ENCODE results near the gene C17orf107.
"Not testable (repeated sequence)": the region's sequence is repeated elsewhere in the genome, so short reads cannot be mapped to it uniquely, and the experiment has no call there.

The C17orf107 gene

DNA sequence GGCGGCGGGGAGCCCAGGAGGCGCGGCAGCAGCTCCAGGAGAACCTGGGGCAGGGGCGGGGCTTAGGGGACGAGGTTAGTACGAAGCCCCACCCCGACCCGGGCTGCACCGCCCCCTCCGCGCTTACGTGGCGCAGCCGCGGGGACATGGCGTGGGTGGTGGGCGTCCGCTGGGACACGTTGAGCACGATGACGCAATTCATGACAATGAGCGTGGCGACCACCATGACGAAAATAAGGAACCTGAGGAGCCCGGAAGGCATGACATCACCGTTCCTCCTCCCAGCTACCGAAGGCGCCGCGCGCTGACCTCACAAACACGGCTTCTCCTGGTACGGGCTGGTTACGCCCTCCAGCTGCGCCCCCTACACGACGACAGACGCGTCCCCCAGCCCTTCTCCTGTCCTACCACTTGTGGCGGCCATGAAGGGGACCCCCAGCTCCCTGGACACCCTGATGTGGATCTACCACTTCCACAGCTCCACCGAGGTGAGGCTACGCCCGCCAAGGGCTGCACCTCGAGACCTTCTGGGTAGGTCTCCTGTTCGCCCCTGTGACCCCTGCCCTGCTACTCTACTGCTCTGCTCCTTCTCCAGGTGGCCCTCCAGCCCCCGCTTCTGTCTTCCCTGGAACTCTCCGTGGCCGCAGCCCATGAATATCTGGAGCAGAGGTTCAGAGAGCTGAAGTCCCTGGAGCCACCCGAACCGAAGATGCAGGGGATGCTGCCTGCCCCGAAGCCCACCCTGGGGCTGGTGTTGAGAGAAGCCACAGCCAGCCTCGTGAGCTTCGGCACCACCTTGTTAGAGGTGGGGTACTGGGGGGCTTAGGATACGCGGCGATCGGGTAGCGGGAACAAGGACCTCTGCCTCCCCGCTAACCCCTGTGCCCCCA lies at the start of gene C17orf107:
Gene C17orf107, plus strand, starts transcription at position 196 of the 890 bp plus-strand sequence. Its CDS starts 227 bp downstream, at position 423.
- DNase-seq (ENCODE audit: low spot score), result no peak

DNA sequence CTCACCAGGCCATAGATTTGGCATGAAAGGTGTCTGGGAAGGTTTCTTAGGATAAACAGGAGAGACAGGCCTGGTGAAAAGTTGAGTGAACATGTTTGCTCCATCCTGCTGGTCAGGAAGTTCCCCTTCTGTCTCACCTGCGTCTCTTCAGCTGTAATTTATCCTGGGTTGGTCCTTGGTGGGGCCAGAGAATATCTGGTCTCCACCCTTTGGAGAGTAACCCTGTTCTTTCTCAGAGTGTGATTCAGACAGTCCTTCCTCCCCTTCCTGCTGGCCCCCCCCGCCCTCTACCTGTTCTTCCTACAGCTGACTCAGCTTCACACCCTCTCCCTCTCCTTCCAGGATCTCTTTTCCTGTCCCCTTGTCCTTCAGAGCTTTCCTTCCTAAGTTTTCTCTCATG lies 49.1 kb upstream of the C17orf107 start:
- no peak for DNase-seq (ENCODE audit: low spot score)

- no peak for DNase-seq (ENCODE audit: low spot score)
These were observed 48.3 kb upstream of the C17orf107 start for GRCh38 chr17:4851084-4851483.

GRCh38 chr17:4852567-4853207 lies 46.6 kb upstream of the C17orf107 start:
- DNase-seq (ENCODE audit: low spot score), result no peak

DNA sequence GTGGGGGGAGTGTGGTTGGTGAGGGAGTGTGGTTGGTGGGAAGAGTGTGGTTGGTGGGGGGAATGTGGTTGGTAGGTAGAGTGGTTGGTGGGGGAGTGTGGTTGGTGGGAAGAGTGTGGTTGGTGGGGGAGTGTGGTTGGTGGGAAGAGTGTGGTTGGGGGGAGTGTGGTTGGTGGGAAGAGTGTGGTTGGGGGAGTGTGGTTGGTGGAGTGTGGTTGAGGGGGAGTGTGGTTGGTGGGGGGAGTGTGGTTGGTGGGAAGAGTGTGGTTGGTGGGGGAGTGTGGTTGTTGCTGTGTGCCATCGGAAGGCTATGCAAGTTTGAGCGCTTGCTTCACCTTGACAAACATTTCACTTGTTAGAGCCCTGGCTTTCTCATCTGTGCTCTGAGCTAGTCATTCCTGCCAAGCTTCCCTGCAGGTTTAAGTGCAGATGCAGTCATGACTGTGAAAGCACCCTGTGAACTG lies 46.1 kb upstream of the C17orf107 start:
- no peak for DNase-seq (ENCODE audit: low spot score)

DNA sequence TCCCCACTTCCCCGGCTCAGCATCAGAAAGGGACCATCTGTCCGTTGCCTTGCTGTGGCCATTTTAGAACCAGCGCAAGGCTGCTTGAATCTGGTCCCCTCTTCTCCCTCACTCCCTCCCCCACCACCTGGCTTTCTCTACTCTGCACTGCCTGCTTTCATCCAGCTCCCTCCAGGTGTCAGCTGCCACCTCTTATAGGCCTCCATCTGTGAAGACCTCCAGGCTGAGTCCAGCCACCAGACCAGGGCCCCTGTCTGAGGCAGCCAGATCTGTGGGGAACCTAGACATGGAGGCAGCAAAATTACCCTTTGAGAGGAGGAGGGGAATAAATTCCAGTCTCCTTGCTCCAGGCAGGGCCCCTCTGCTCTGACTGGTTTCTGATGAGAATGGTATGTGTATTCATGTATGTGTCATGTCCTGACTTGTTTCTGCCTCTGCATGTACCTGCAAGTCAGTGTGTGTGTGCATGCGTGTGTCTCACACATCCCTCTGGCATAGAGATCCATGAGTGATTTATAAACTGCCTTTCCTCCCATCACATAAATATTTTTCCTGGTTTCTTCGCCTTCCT lies 45.1 kb upstream of the C17orf107 start:
- no peak for DNase-seq (ENCODE audit: low spot score)

GRCh38 chr17:4856271-4856936 lies 42.9 kb upstream of the C17orf107 start:
- DNase-seq (ENCODE audit: low spot score), result no peak

DNA sequence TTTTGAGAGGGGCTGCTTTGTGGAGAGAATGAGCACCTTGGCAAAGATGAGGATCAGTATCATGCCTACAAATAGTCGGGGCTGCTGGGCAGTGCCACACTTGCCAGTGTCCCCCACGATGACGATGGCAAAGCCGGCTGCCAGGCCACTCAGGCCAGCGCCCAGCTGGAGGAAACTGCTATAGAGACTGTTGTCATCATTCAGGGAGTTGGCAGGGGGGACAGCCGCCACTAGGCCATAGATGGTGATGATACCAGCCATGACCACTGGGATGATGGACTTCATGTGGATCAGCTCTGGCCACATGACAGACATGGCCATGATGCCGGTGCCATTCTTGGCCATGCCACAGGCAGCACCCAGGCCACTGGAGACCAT lies 42.4 kb upstream of the C17orf107 start:
- DNase-seq (ENCODE audit: low spot score), result no peak

DNA sequence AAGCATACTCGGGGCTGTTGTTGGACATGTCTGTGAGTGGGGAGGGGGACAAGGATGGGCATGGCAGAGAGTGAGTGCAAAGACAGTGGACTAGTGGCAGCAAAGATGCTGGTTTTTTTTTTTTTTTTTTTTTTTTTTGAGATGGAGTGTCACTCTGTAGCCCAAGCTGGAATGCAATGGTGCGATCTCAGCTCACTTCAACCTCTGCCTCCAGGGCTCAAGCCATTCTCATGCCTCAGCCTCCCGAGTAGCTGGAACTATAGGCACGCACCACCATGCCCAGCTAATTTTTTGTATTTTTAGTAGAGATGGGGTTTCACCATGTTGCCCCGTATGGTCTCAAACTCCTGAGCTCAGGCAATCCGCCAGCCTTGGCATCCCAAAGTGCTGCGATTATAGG lies 42.0 kb upstream of the C17orf107 start:
- DNase-seq (ENCODE audit: low spot score), result not testable (repeated sequence)

DNA sequence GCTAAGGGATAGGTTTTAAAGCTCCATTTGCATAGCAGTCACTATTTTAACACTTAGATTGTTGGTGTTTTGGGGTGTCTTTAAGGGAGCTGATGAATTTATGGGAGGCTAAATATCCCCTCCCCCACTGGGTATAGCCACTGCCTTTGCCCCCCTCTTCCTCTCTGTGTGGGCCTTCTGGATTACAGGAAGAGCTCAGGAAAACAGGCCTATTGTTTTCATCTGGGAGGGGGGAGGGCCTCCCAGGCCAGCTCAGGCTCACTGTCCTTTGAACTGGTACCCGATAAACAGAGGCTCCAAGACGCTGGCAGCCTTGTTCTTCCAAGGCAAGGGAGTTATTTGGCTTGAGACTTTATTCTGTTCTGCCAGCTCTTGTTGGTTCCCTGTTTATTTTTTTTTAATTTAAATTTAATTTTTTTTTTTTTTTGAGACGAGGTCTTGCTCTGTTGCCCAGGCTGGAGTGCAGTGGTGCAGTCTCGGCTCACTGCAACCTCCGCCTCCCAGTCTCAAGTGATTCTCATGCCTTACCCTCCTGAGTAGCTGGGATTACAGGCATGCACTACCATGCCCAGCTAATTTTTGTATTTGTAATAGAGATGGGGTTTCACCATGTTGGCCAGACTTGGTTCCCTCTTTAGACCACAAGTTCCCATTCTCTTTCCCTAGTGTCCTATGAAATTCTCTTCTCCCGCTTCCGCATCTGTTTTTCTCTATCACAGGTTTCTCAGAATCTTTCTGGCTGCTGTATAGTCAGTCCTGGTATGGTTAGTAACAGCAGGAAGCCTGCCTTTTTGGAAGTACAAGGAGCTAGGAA lies 41.1 kb upstream of the C17orf107 start:
- peak; percentile 76 for DNase-seq (ENCODE audit: low spot score)

DNA sequence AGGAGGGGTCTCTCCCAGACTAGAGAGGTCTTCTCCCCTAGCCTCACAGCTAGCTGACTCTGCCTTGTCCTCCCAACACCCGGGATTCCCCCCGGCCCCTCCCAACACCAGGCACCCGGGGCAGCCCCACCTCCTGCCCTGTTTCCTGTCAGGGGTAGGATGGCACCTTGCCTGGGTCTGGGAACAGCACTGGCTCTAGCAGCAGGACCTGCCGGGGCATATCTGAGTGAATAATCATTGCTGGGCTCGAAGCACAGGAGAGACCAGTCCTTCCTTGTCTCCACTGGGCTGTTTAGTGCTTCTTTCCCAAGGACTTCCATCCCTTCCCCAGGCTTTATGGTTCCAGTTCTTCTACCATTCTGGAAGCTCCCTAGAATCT lies 40.5 kb upstream of the C17orf107 start:
- no peak for DNase-seq (ENCODE audit: low spot score)

DNA sequence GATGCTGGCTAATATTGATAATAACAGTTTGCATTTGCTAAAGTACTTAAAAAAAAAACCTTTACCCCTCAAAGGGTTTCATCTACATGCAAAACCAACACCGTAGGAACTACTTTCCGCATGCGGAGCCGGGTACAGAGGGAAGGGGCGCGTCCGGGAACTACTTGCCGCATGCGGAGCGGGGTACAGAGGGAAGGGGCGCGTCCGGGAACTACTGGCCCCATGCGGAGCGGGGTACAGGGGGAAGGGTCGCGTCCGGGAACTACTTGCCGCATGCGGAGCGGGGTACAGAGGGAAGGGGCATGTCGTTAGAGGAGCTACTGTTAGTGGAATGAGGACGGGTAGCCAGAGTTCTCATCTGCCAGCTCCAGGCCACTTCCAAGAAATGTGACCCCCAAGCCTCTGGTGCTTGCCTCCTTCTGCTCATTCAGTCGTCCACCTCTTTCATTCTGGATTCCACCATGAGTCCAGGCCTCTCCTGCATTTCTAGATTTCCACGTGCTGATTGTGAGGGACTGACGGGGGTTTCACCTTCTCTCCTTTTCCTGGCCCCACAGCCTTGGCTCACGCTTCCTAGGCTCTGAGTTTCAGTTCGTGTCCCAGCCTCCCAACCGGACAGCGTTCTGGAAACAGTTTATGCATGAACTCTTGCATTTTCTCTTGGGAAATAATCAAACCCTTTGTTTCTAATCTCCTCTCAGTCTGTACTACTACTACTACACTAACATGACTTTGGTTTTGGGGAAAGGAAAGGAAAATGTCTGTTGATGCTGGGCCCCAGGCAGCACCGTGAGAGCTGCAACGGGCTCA lies 39.3 kb upstream of the C17orf107 start:
- DNase-seq (ENCODE audit: low spot score), result peak; percentile 34

- DNase-seq (ENCODE audit: low spot score), result no peak
These were observed 38.7 kb upstream of the C17orf107 start for GRCh38 chr17:4860651-4861050.

DNA sequence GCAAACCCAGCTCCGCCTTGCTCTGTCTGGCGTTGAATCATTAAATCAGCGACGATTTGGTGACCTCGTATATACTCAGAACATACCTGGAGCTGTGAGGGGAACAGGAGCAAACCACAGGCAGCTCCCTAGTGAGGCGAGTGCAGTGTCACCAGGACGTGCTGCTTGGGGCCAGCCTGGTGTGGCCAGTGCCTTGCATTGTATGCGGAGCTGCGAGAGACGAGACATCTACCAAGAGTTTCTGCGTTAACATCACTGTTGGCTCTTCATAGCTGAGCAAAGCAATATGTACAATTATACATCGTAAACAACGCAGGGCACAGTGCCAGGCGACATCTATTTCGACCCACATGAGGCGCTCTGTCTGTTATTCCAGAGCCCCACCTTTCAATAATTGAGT lies 38.3 kb upstream of the C17orf107 start:
- DNase-seq (ENCODE audit: low spot score), result no peak

- DNase-seq (ENCODE audit: low spot score), result no peak
These were observed 36.6 kb upstream of the C17orf107 start for GRCh38 chr17:4862720-4863119.

DNA sequence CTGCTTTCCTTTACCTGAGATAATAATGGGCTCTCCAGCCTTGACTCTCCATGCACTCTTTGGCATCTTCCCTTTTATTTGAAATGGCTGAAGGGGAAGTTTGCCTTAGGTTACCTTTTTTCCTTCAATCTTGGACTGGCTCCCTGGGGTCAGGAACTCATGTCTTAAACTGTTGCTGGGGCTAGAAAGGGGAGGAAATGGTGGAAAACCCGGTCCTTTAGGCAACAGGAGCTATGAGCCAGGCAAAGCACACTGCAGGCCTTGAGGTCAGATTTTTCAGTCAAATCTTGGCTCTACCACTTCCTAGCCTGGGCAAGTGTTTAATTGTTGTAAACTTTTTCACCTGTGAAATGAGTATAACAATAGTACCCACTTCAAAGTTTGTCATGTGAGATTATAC lies 36.0 kb upstream of the C17orf107 start:
- no peak for DNase-seq (ENCODE audit: low spot score)

DNA sequence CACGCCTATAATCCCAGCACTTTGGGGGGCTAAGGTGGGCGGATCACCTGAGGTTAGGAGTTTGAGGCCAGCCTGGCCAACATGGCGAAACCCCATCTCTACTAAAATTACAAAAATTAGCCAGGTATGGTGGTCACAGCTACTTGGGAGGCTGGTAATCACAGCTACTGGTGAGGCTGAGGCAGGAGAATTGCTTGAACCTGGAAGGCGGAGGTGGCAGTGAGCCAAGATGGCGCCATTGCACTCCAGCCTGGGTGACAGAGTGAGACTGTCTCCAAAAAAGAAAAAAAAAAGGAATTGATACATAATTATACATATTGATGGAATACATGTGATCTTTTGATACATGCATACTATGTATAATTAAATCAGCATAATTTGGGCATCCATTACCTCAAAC lies 31.8 kb upstream of the C17orf107 start:
- DNase-seq (ENCODE audit: low spot score), result not testable (repeated sequence)

- DNase-seq (ENCODE audit: low spot score), result not testable (repeated sequence)
These were observed 30.0 kb upstream of the C17orf107 start for GRCh38 chr17:4869058-4869998.

DNA sequence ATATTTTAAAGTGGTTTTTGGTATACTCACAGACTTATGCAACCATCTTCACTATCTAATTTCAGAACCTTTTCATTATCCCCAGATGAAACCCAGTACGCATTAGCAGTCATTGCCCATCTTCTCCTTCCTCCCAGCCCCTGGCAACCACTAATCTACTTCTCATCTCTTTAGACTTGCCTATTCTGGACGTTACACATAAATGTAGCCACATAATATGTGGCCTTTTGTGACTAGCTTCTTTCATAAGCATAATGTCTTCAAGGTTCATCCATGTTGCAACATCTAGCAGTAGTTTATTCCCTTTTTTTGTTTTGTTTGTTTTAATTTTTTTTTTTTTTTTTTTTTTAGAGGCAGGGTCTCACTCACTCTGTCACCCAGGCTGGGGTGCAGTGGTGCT lies 28.5 kb upstream of the C17orf107 start:
- no peak for DNase-seq (ENCODE audit: low spot score)

DNA sequence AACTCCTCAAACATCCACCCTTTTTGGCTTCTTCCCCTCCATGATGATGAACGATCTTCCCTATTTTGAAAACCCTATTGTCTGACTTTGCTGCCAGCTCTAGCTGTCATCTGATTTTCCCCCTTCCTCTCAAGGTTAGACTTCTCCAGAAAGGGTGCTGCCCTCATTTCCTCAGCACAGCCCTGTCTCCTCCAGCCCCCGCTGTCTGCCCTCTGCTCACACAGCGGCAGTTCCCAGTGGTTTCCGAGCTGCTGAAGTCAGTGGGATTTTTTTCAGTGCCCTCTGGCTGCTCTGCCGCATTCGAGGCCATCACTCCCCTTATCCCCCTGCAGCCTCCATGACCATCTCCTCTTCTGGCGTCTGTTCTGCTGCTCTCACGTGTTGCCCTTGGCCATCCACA lies 26.6 kb upstream of the C17orf107 start:
- no peak for DNase-seq (ENCODE audit: low spot score)

Measured in COLO829 (cell line).